Measurements from ENCODE around the gene NBPF1.
"Not testable (repeated sequence)": the region's sequence is repeated elsewhere in the genome, so short reads cannot be mapped to it uniquely, and the experiment has no call there.

NBPF1 gene

DNA sequence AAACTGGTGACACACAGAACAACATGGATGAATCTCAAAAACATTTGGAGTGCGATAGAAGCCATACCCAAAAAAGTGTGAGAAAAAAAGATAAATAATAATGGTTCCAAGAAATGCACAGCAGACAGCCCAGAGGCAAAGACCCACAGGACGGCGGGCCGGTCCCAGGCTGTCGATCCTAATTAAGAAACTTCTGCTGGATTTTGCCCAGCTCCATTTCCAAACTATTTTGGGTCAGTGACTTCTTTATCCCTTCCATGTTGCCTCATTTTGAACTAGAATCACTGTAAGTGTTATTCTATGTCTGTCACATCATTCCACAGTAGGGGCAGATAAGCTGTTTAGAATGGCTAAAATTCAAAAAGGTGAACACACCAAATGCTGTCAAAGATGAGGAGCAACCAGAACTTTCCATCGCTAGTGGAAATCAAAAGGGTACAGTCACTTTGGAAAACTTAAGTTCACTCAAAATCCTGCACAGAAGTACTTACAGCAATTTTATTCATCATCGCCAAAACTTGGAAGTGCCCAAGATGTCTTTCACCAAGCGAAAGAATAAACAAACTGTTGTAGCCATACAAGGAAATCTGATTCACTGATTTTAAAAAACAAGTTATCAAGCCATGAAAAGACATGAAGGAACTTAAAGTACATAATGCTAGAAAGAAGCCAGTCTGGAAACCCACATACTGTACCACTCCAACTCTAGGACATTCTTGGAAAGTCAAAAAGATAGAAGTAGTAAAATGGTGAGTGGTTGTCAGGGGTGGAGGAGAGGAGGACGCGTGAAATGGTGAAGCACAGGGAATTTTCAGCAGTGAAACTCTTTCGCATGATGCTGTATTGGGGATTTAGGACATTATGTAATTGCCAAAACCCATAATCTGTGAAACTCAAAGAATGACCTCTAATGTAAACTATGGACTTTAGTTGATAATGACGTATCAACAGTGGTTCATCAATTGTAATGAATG, 7.5 kb downstream of the NBPF1 start:
- no peak for DNase-seq

DNA sequence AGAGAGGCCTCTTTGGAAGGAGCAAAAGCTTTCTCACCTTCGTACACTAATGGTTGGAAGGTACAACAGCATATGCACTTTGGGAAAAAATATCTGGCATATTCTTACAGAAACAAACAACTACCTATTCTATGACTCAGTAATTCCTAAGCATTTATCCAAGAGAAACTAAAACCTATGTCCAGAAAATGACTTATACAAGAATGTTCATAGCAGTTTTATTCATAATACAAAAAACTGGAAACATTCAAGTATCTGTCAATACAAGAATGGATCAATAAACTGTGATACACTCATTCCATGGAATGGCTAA, 8.2 kb downstream of the NBPF1 start:
- no peak for DNase-seq

DNA sequence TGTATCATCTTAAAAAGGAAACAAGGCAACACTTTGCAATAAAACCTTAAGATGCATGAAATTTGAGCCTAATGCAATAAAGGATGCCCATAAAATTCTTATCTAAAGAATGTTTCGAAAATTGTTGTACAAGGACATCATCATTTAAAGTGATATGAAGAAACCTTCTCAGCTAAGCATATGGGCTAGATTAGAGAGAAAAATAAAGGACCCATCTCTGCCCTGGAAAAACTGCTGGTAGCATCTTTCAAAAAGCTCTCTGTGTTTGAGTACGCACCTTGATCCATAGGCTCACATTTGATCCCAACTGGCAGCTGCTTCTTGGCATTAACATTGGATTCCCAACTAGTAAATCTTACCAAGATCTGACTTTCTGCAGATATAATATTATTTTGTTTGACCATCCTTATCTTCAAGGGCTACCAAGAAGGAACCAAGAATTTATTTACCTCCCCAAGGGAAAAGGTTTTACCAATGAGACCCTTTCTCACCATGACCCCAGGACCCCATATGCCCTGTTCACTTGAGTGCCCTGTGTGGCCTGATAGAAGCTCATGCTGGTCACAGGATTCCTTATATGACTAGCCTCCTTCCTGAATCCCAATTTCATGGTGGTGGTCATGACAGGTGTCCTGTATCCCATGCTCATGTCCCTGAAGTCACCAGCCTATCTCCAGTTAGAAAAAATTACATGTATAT, 8.7 kb downstream of the NBPF1 start:
- DNase-seq = not testable (repeated sequence)

DNA sequence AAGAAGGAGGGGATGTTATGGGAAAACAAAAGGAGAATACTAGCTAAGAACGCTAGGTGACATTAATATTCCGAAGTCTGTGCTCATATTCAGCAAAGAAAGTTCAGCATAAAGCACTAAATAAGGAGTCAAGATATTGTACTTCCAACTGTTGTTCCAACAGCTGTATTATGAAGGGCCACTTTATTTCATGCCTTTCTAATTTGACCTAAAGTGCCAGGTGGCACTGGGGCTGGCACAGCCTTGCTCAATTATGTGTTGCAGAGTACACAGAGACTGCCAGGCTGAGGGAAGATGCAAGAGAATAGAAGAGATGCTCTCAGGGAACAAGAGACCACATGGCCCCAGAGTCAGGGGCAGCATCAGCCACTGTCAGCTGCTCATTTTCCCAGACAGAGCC, 9.7 kb downstream of the NBPF1 start:
- DNase-seq = not testable (repeated sequence)

GRCh38 chr1:16602336-16603011, 10.9 kb downstream of the NBPF1 start:
- not testable (repeated sequence) for DNase-seq

DNA sequence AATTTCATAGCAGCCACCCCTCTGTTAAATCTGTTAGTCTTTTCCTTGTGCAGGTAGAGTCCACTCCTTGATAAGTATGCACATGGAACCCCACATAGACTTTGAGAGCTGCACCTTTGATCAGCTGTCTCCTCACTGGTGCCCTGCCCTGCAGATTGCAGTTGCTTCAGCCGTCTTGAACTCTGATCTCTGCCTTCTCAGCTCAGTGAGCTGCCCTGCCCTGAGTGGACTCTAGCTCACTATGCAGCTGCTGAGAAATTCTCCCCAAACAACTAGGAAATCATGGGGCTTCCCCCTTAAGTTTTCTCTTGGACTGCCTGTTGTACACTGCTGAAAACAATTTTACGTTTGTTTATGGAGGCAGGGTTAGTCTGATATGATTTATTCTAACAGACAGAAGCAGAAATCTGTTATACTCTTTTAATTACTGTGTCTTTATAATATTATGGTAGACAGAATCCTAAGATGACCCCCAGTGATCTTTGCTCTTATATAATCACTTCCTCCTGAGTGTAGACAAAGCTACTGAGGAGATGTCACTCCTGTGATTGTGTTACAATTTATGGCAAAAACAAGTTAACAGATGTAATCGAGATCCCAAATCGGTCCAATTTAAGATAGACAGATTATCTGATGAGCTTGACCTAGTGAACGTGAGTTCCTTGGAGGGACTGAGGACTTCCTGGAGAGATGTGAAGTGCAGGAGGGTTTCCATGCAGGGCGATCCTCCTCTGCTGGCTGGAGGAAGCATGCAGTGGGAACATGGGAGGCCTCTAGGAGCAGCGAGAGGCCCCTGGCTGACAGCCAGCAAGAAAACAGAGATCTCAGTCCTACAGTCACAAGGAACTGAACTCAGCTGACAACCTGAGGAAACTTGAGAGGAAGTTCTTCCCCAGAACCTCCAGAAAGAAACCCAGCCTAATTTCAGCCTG, 12.2 kb downstream of the NBPF1 start:
- not testable (repeated sequence) for DNase-seq

DNA sequence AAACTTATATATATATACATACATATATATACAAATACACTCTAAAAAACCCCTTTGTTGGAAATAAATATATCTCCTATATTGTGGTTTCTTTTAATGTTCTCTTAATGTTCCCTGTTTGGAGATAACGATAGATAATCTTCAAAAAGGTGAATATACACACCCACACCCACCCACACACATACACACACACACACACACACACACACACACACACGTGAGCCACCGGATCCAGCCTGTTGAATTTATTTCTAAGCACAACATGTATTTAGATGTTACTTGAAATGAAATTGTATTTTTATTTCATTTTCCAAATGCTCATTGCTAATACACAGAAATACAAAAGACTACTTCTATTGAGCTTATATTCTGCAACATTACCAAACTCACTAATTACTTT, 14.0 kb downstream of the NBPF1 start:
- not testable (repeated sequence) for DNase-seq

DNA sequence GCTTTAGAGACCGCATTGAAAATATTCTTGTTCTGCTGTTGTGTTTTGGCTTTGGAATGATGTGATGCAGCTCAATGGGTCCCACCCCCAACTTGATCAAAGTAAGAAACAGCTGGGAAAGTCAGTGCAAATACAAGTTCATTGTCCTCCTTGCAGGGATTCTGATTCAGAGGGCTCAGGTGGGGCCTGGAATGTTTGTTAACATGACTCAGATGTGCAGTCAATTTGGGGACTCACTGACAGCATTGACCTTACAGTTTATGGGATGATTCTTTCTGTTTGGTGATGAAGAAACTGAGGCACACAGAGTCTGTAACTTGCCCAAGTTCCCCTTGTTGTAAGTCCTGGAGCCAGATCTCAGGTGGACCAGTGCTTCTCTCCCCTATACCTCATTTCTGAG, 18.1 kb downstream of the NBPF1 start:
- not testable (repeated sequence) for DNase-seq

- DNase-seq = not testable (repeated sequence)
Measured at GRCh38 chr1:16591845-16592244, 21.5 kb downstream of the NBPF1 start.

- not testable (repeated sequence) for DNase-seq
Measured at GRCh38 chr1:16588081-16588480, 25.3 kb downstream of the NBPF1 start.

- DNase-seq = not testable (repeated sequence)
Measured at GRCh38 chr1:16587639-16588038, 25.7 kb downstream of the NBPF1 start.

DNA sequence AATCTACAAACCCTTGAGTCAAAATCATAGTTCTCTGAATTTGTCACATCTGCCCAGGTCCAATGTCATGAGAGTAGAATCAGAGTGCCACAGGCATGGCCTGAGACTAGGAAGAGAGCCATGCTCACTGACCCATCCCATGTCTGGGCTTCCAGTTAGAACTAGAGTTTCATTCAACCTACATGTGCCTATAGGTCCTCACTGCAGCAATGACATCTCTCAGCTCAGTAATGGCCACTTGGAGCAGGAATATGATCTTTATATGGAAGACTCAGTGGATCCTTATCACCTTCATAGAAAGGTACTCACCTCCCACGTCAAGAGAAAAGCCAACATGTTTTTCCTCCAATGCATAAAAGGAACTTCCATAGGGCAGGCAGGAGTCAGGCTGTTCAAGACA, 48.0 kb downstream of the NBPF1 start:
- DNase-seq = not testable (repeated sequence)

GRCh38 chr1:16561035-16561434, 52.3 kb downstream of the NBPF1 start:
- DNase-seq = not testable (repeated sequence)

- not testable (repeated sequence) for DNase-seq
Measured at GRCh38 chr1:16560498-16560897, 52.9 kb downstream of the NBPF1 start.

DNA sequence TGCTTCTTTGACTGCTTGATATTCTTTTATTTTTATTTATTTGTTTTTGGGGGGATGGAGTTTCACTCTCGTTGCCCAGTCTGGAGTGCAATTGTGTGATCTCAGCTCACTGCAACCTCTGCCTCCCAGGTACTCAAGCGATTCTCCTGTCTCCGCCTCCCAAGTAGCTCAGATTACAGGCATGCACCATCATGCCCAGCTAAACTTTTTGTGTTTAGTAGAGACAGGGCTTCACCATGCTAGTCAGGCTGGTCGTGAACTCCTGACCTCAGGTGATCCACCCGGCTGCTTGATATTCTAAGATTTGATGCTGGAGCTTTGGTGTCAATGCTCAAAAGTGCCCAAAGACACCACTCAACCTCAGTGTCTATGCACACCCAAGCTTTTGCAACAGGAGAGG, 53.7 kb downstream of the NBPF1 start:
- not testable (repeated sequence) for DNase-seq

- DNase-seq = not testable (repeated sequence)
Measured at GRCh38 chr1:16557034-16557433, 56.3 kb downstream of the NBPF1 start.

DNA sequence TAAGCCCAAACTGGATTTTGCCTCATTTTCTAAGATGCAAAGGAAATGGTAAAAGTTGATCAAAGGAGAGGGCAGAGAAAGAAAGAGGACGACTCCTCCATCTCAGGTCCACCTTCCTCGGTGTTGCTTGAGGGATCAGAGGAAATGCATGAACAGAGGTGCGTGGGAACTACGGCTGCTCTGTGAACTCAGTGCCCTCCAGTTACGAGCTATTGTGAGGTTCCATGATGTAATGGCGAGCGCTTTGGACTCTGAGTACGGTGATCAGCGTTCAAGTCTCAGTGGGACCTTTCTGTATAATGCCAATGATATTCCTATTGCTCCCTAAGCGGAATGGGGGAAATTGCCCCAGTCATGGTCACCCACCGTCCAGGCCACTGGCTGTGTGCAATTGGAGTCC, 60.1 kb downstream of the NBPF1 start:
- not testable (repeated sequence) for DNase-seq

- not testable (repeated sequence) for DNase-seq
Measured at GRCh38 chr1:16550212-16550918, 63.0 kb downstream of the NBPF1 start.

GRCh38 chr1:16549545-16549944, 63.8 kb downstream of the NBPF1 start:
- DNase-seq = not testable (repeated sequence)

- DNase-seq = not testable (repeated sequence)
Measured at GRCh38 chr1:16547502-16548241, 65.7 kb downstream of the NBPF1 start.

GRCh38 chr1:16545682-16546095, 67.7 kb downstream of the NBPF1 start:
- DNase-seq = not testable (repeated sequence)

Data from activated CD4-positive, alpha-beta T cell treated with anti-CD3 and anti-CD28 coated beads, Interleukin-2, amount 50 U/mL, for 1 hour (primary cell).